GM12801 (cell line): ENCODE measurements around the gene TIMM23.
"Not testable (repeated sequence)": the region's sequence is repeated elsewhere in the genome, so short reads cannot be mapped to it uniquely, and the experiment has no call there.

ENCODE experiments used
- TF ChIP-seq, protein P1 (sequence below): IDR thresholded peaks from one replicate; pipeline ENCODE4 v1.5.1; 2011; ENCODE audit warnings: control low read depth; ENCODE audit not compliant: insufficient read length; ENCODE audit errors: extremely low read depth

TIMM23 gene, protein sequence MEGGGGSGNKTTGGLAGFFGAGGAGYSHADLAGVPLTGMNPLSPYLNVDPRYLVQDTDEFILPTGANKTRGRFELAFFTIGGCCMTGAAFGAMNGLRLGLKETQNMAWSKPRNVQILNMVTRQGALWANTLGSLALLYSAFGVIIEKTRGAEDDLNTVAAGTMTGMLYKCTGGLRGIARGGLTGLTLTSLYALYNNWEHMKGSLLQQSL

GRCh38 chr10:45972106-45972812 lies at the start of gene TIMM23:
Gene TIMM23, plus strand, starts transcription at chr10:45972489. Its CDS starts 136 bp downstream, at chr10:45972625.
- TF ChIP-seq, protein P1, sequence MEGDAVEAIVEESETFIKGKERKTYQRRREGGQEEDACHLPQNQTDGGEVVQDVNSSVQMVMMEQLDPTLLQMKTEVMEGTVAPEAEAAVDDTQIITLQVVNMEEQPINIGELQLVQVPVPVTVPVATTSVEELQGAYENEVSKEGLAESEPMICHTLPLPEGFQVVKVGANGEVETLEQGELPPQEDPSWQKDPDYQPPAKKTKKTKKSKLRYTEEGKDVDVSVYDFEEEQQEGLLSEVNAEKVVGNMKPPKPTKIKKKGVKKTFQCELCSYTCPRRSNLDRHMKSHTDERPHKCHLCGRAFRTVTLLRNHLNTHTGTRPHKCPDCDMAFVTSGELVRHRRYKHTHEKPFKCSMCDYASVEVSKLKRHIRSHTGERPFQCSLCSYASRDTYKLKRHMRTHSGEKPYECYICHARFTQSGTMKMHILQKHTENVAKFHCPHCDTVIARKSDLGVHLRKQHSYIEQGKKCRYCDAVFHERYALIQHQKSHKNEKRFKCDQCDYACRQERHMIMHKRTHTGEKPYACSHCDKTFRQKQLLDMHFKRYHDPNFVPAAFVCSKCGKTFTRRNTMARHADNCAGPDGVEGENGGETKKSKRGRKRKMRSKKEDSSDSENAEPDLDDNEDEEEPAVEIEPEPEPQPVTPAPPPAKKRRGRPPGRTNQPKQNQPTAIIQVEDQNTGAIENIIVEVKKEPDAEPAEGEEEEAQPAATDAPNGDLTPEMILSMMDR: not testable (repeated sequence)

DNA sequence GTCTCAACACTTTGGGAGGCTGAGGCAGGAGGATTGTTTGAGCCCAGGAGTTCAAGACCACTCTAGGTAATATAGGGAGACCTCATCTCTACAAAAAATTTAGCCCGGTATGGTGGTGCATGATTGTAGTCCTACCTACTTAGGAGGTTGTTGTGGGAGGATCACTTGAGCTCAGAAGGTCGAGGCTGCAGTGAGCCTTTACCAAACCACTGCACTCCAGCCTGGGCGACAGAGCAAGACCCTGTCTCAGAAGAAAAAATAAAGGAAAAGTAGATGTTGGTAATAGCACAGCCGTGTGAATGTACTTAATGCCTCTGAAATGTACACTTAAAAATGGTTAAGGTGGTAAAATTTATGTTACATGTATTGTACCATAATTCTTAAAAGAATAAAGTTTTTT lies 25.3 kb downstream of the TIMM23 start:
- TF ChIP-seq, protein P1: no peak

DNA sequence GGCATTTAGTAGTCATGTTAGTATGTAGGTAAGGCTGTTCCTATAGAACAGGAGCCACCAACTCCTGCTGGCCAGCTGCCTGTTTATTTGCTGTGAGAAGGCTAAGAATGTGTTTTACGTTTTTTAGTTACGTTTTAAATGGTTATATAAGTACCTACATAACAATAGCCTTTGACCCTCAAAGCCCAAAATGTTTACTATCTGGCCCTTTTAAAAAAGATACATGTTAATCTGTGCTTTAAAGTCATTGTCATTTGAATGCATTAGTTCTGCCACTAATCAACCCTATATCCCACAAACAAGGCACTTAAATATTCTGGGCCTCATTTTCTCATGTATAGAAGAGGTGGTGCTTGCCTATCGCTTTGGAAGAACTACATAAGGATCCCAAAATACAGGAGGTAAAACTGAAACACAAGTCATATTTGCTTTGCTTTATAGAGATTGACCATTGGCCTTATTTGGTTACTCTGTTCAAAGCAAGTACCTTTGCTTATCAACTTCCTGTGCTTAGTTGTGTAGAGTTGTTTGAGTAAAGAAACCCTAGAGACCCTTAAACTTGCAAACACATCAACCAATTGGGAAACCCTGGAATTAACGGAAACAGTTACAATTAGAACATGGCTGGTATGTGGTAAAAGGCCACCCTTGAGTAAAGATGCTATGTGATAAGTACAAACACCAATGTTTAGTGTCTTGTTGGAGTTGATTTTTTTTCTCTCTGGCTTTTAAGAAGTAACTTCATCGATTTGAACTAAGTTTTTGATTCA lies 25.9 kb downstream of the TIMM23 start:
- TF ChIP-seq, protein P1: no peak

DNA sequence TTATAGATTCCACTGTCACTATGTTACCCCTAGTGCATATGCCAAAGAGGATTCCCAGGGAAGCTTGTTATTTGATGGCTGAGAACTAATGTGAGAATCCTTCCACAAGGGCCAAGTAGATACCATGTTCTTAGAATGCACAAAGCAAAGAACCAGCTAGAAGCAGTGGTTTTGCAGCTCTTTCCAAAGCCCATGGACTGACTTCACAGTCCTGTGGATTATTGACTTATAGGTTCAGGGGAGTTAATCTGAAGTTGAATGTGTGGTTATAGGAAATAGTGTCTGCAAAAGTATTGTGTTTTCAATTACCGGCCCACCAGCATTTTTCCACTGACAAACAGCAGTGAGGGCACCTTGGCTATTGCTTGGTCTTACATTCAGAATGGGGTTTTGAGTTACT lies 28.2 kb downstream of the TIMM23 start:
- TF ChIP-seq, protein P1: no peak

DNA sequence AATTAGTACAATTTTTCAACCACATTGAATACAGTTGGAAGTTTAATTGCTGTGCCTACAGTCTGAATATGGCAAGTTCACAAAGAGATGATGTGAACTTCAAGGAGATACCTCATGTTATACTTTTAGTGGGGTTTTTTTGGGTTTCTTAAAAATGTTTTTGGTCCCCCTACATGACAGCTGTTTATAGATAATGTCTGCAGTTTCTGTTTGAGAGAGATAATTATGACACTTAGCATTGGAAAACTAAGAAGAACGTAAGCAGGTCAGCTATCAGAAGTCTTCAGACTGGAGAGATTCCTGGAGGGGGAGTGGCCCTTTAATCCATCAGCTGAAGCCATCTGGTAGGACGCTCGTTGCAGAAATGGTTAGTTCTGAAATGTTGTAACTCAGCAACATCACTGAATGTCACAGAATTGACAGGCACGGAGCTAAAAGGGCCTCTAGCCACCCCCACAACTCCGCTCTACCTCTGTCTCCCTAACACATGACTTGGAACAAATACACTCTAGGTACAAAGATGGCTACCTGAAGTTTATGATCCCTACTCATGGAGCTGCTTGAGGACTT lies 29.0 kb downstream of the TIMM23 start:
- TF ChIP-seq, protein P1: no peak

DNA sequence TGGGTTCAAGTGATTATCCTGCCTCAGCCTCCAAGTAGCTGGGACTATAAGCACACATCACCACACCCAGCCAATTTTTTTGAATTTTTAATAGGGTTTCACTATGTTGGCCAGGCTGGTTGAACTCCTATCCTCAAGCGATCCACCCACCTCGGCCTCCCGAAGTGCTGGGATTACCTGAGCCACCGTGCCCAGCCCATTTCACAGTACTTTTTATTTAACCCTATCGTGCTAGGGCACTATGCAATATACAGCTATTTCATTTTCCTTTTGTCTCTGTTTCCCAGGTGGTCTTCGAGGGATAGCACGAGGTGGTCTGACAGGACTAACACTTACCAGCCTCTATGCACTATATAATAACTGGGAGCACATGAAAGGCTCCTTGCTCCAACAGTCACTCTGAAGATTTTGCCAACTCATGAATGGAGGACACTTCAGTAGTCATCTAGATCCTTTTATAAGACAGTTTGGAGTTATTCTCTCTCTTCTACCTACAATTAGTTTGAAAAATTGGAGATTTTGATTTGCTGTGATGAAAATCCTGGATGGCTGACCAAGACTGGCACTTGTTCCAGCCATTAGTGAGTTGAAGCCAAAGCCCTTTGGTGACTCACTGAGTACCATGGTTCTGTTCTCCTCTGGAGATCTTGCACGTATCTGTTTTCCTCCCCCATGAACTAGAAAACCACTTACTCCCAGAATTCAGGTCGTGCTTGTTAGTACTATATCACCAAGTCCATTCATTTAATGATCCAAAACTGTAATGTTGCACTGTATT lies 30.8 kb downstream of the TIMM23 start:
- TF ChIP-seq, protein P1: no peak
